Activated CD4-positive, CD25-positive, alpha-beta regulatory T cell treated with anti-CD3 and anti-CD28 coated beads, Interleukin-2, amount 50 U/mL, for 72 hours (primary cell): Measurements from ENCODE around the gene FIZ1.

Experiments used
- DNase-seq: peaks from one replicate; pipeline ENCODE4 v3.0.0; 2021

The FIZ1 gene, protein sequence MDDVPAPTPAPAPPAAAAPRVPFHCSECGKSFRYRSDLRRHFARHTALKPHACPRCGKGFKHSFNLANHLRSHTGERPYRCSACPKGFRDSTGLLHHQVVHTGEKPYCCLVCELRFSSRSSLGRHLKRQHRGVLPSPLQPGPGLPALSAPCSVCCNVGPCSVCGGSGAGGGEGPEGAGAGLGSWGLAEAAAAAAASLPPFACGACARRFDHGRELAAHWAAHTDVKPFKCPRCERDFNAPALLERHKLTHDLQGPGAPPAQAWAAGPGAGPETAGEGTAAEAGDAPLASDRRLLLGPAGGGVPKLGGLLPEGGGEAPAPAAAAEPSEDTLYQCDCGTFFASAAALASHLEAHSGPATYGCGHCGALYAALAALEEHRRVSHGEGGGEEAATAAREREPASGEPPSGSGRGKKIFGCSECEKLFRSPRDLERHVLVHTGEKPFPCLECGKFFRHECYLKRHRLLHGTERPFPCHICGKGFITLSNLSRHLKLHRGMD

DNA sequence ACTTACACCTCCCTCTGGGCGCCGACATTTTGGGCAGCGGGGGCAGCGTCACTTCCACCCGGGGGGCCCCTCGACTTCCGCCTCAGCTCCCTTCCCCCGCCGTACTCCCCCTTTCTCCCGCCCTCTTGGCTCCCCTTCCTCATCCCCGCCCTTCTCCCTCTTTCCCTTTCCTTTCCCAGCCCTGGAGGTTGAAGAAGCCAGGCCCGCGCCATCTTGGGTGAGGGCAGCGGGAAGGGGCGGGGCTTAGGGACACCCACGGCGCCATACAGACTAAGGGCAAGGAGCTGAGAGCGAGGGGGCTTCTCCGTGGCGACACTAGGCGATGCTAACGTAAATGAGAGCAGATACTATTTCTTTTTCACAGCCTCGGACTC is at the start of gene FIZ1:
Gene FIZ1 (minus strand): TSS at position 50 of the 374 bp plus-strand sequence. CDS start 1,652 bp downstream, outside the sequence.
- DNase-seq = peak; percentile 91

DNA sequence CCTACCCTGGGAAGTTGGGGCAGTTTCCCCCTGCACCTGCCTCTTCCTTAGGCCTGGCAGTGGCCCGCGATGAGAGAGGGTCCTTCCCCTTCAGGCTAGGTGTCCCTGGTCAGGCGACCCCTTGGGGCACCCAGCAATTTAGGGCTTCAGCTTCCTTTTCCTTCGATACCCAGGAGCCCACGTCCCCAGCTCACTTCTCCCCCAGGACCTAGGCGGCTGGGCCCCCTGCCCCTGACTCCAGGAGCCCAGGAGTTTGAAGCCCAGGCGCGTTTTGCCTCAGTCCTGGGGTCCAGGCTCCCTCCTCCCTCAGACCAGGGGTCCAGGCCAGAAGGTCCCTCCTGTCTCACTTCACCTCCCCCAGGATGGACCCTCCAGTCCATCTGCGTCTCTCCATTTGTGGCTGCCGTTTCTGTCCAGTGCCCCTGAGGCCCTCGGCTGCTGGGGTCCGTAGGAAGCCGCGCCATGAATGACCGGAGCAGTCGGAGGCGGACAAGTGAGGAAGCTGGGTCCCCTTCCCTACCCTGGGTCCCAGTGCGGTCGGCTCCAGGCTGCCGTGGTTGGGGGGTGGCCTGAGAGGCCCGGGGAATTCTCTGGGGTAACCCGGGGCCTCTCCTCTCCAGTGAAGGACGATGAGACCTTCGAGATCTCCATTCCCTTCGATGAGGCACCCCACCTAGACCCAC is 49.4 kb upstream of the FIZ1 start:
- DNase-seq = no peak

DNA sequence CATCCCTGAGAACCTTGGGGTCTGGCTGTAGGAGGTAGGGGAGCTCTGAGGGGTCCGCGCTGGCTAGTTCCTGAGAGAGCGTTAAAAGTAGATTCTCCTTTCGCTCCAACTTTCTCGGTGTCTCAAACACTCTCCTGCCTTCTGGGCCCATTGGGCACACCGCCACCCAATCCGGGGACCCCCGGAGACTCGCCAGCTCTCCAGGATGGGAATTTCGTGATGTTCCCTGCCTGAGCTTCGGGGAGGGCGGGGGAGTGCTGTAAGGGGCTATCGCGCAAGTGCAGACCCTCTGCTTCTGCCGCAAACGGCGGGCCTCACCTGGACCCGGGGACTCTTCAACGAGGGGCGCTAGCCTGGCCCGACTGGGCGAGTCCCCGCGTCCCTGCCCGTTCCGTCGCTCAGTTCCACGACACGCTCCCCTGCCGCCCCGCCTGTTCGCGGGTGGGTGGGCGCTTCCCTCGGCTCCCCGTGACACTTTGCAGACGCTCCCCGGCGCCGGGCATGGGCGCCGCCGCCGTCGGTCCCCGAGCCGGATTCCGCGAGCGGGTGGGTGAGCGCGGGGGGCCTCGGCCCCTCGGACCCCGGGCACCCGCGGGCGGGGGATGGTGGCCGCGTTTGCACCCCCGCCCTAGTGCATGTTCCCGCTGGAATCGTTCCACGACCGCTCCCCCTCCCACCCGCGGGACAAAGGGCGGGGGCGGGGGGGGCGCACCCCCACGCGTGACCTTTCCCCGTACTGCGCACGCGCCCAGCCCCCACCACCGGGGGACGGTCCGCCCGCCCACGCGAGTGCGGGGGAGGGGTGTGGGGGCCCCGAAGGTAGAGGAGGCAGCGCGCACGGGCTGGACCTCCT is 48.6 kb upstream of the FIZ1 start, which contains the start of gene CCDC106:
Gene CCDC106 (plus strand): TSS at position 481 of the 853 bp plus-strand sequence. CDS start 835 bp downstream, outside the sequence.
- no peak for DNase-seq

DNA sequence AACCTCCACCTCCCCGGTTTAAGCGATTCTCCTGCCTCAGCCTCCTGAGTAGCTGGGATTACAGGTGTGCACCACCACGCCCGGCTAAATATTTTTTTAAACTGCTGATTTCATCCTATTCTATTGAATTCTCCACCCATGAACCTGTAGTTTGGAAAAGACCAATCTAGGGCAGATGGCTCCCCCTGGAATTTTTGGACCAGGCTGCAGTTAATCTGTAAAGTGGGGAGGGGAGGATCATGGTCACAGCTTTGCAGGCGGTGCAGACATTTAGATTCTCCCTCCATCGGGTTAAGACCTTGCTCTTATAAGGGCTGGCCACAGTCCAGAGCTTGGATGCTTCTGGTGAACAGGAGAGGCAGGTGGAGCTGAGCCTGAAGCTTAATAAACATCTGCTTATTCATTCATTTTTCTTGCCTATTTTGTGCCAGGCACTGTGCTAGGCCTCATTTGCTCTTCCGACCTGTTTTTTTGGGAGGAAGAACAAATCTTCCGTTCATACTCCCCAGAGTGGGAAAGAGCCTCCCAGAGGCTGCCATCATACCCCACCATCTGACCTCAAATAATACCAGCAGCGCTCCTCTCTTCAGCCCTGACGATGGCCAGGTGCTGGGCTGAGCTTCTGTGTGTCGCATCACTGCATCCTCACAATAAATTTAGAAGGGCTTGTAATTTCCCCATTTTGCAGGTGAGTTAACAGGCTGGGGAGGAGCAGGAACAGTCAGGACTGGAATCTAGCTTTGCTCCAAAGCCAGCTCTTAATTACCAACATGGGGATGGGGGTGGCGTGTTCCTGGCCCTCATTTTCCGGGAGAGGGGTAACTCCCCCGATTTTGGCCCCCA is 47.8 kb upstream of the FIZ1 start:
- no peak for DNase-seq

DNA sequence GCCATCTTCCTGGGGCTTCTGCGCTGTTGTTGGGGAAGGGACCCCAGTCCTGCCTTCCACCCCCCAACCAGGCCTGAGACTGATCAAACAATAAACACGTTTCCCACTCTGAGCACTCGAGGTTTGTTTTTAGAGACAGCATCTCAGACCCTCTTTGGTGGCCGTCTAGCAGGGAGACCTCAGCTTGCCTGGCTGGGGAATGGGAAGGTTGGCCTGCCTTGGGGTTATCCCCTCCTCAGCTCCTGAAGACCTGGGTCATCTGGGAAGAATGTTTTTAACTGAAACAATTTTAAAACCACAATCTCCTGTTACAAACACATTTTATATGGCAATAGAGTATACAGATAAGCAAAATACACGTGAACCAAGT is 46.2 kb upstream of the FIZ1 start:
- DNase-seq = no peak

DNA sequence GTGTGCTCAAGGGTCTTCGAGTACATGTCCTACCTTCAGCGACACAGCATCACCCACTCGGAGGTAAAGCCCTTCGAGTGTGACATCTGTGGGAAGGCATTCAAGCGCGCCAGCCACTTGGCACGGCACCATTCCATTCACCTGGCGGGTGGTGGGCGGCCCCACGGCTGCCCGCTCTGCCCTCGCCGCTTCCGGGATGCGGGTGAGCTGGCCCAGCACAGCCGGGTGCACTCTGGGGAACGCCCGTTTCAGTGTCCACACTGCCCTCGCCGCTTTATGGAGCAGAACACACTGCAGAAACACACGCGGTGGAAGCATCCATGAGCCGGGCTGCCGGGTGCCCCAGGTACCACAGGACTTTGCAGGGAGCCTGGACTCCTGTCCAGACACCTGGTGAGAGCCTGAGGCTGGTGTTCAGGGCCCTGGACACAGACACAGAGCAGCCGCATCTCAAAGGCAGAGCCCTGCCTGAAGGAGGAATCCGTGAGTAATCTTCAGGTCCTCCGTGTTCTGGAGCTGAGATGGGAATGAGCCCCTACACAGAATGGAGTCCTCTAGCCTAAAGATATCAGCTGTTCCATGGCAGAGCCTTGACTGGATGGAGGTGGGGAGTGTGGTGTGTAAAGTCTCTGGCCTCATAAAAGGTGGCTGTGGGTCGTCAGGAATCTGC is 45.7 kb upstream of the FIZ1 start:
- no peak for DNase-seq

DNA sequence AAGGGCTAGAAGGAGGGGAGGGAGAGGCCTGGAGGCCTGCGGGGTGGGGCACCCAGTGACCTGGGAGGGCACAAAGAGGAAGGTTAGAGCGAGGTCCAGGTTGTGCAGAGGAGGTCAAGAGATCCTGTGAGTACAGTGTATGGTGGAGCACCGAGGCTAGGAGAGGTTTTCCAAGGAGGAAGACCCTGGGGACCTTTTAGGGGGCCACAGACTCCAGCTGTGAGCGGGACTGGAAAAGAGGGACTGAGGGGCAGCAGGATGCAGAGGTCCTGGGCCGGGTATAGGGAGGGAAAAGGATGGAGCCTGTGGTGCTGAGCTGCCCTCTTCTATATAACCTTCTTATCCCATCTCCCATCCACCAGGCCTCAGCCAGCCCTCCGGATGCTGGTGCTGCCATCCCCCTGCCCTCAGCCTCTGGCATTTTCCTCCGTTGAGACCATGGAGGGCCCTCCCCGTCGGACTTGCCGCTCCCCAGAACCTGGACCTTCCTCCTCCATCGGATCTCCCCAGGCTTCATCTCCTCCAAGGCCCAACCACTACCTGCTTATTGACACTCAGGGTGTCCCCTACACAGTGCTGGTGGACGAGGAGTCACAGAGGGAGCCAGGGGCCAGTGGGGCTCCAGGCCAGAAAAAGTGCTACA is 45.0 kb upstream of the FIZ1 start:
- no peak for DNase-seq

DNA sequence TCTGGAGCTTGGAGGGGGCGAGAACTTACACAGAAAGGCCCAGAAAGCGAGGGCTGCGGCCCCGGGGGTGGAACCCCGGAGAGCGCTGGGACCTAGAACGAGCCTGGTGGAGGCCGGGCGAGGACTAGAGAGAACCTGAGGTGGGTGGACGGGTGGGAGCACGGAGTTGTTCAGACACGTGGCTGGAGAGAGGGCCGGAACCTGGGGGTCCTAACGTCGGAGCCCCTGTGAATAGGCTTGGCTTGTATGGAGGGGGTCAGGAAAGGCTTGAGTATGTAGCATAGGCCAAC is 44.5 kb upstream of the FIZ1 start:
- DNase-seq = no peak

DNA sequence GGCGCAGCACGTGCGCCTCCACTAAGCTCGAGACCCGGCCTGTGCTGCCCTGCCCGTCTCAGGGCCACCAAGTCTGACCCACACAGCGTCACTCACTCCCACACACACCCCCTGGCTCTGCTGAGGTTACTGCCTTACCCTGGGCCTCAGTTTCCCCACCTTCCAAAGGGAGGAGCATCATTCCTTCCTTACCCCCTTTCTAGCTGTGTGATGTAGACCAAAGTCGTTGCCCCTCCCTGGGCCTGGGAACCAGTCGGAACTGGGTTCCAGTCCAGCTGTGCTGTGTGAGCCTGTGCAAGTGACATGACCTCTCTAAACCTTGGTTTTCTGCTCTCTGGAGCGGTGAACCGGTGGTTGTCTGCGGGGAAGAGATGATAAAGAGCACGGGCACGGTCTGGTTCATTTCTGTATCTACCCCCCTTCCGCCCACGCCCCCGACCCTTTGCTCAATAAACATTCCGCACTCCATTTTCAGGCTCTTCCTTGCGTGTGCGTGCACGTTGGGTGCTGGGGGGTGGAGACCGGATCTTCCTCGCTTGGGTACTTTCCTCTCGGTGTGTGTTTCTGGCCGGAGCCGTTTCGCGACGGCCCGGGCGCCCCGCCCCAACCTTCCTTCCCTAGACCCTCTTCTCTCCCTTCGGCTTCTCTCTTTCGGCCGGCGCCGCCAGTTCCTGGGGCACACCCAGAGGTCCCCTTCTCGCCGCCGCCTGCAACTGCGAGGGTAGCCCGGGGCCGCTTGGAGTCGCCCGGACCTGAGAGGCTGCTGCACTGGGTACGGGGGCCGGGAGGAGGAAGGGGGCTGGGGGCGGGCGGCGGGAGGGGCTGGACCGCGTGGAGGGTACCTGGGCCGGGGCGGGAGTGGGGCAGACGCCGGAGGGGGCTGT is 43.9 kb upstream of the FIZ1 start, which contains the start of gene ZNF581:
Gene ZNF581 (plus strand): TSS at position 647 of the 884 bp plus-strand sequence. CDS start 923 bp downstream, outside the sequence.
- DNase-seq = peak; percentile 81

DNA sequence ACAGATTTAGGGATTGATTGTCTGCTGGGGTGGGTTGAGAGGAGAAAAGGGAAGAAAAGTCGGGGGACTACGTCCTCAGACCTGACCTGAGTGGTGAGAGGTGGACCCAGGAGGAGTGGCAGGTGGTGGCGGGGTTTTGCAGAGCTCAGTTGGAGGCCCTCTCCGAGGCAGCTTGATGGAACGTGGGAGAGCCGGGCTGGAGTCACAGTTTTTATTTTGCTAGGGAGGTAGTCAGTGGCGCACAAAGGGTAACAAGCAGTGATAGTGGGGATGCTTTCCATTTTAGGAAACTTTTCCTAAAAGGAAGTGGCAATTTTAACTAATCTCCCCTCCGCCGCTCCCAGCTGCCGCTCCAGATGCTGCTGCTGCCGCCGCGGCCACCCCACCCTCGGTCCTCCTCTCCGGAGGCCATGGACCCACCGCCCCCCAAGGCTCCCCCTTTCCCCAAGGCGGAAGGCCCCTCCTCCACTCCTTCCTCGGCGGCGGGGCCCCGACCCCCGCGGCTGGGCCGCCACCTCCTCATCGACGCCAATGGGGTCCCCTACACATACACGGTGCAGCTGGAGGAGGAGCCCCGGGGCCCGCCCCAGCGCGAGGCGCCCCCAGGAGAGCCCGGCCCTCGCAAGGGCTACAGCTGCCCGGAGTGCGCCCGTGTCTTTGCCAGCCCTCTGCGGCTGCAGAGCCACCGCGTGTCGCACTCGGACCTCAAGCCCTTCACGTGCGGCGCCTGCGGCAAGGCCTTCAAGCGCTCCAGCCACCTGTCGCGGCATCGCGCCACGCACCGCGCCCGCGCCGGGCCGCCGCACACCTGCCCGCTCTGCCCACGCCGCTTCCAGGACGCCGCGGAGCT is 43.1 kb upstream of the FIZ1 start:
- DNase-seq = peak; percentile 59

DNA sequence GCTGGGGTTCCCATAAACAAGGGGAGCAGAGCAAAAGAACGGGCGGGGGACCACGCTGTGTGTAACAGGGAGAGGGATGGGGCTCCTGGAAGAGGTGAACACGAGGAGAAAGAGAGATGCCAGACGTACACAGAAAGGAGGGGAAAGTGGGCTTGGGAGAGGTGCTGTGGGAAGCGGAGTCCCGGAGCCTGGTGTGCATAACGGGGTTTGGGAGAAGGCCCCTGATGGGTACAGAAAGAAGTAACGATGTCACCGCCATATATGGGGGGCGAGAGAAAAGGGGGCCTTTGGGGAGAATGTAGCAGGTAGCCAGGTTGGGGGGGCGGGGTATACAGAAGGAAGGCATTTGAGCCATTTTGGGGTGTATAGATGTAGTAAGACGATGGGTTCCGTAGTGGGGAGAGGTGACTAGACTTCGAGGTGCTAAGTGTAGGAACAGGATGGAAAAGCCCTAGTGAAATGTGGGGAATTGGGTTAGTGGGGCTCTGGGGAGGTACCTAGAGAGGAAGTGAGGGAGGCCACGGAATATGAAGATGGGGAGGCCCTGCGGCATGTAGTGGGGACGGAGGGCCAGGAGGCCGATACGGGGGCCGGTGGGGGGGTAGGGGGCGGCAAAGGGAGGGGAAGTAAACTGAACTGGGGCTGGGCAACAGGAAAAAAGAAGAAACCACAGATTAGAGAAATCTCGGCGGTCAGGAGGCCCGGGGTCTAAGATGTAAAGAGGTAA is 42.3 kb upstream of the FIZ1 start:
- DNase-seq = no peak

DNA sequence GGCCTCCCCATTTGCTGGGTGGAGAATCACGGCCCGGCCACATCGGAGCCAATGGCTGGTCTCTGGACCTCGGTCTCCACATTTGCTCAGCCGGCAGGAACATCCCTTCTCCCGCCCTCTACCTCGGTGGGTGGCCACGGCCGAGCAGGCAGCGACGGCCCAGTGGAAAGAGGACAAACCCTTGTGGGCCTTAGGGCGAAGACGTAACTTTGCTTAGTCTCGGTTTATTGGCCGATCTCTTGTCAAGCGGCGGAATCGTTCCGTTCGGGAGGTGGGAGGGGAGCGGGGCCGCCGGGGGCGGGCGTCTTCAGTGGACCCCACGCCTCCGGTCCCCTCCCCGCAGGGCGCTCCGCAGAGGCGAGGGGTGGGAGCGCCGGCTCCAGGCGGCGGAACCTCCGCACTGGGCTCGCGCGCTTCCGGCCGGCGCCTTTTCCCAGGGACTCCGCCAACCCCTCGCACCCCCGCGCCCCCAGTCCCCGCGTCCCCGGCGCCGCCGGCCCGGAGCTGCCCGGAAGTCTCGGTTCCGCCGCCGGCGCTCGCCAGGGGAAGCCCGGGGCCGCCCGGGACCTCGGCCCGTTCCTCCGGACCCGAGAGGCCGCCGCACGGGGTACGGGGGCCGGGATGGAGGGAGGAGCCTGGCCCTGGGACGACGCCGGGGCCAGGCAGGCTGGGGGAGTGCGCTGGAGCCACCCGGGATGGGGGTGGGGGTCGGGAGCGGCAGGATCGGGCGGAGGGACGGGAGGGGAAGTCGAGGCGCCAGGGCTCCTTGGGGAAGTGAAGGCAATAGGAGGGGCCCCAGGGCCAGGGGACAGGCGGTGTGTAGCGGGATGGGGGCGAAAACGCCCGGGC is 41.5 kb upstream of the FIZ1 start, which contains the start of gene ZNF580:
Gene ZNF580 (plus strand): TSS at position 426 of the 849 bp plus-strand sequence. CDS start 1,507 bp downstream, outside the sequence.
- peak; percentile 58 for DNase-seq

DNA sequence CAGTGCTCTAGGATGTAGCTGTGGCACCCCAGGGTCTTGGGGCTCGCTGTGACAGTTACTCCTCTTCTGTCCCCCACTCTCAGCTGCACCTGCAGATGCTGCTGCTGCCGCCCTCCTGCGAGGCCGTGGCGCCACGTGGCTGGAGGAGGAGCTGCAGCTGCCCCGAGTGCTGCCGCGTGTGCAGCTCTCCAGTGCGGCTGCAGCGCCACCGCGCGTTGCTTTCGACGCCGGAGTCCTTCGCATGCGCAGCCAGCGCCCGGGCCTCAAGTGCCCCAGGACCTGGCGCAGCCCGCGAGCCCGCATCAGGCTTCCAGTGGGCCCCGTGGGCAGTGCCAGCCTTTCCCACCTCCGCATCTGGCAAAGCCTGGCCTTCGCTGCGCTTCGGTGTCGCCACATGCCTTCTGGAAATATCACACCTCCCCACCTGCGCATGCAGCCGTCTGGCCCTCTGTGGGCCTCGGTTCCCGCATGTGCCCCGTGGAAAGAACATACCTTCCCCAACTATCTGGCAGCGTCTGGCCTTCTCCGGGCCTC is 40.8 kb upstream of the FIZ1 start:
- peak; percentile 71 for DNase-seq

DNA sequence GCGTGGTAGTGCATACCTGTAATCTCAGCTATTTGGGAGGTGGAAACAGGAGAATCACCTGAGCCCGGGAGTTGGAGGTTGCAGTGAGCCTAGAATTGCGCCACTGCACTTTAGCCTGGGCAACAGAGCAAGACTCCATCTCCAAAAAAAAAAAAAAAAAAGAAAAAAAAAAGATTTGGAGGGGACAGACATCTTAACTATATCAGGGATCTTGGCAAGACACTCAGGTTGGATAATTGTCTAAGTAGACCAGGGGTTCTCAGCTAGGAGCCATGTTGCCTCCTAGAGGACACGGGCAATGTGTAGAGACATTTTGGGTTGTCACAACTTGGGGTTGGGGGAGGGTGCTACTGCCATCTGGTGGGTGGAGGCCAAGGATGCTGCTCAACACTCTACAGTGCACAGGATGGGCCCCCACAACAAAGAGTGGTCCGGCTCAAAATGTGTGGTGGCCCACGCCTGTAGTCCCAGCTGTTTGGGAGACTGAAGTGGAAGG is 39.6 kb upstream of the FIZ1 start:
- DNase-seq = no peak

DNA sequence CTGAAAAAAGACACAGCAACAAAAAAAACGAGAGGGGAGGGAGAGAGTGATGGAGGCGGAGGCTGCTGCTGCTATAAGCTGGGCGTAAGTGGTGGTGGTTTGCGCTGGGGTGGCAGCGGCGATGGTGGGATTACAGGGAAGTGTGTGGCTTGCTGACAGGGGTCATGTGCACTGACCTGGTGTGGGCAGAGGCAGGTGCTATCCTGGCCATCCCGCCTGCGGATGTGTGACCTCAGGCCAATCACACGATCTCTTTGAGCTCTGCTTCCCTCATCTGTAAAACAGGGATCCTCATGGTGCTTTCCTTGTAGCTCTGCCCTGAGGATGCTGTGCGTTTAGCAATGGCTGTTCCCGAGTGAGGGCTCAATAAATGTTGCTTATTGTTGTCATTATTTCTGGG is 38.2 kb upstream of the FIZ1 start:
- no peak for DNase-seq

DNA sequence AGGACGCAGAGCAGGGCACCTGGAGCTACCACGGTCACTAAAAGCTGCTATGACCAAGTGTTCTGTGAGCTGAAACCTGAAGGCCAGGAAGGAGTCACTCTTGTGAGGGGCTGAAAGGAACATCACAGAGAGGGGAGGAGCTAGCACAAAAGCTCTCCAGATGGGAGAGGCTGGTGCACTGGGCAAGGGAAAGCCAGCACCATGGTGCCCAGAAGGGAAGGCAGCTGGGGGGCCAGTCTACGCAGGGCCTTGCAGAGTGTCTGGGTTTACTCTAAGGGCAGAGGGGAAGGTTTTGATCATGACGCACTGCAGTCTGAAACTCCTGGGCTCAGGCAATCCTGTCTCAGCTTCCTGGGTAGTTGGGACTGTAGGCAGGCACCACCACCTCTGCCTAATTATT is 37.4 kb upstream of the FIZ1 start:
- DNase-seq = no peak
